Heart right ventricle (tissue), 16 donors: ENCODE results near the gene CDK4. TPM values are rescaled to one million over a fixed set of nuclear protein-coding genes. Genes with fewer than 3 reads are reported as not detected.

Source experiments
- ATAC-seq, 8 donors: fragments of 200-7000 bp; cut with Tn5 transposase; one replicate each; pipeline ENCODE4 v1.9.1; 2020; ENCODE audit warnings: mild to moderate bottlenecking in 8 of 8, moderate library complexity in 8 of 8, moderate number of reproducible peaks in 1 of 8
- DNase-seq, 2 donors: peaks; one replicate each; pipeline ENCODE4 v3.0.0-alpha.2; 2020
- H3K27ac ChIP-seq, 10 donors: fragments of 200-600 bp; sonication (generic) in 2 of 10; one replicate each; pipeline versions ENCODE4 v1.5.0 to v1.8.0; 2020 to 2022; ENCODE audit warnings: mild to moderate bottlenecking in 3 of 10
- H3K27me3 ChIP-seq, 7 donors: fragments of 200-600 bp; one replicate each; pipeline ENCODE4 v1.8.0; 2021 to 2022; ENCODE audit warnings: mild to moderate bottlenecking in 2 of 7
- H3K36me3 ChIP-seq, 9 donors: fragments of 200-600 bp; sonication (generic) in 1 of 9; one replicate each; pipeline versions ENCODE4 v1.5.0 to v1.8.0; 2020 to 2022; ENCODE audit warnings: mild to moderate bottlenecking in 2 of 9
- H3K4me1 ChIP-seq, 9 donors: fragments of 200-600 bp; sonication (generic) in 1 of 9; one replicate each; pipeline versions ENCODE4 v1.5.0 to v1.8.0; 2020 to 2022; ENCODE audit warnings: mild to moderate bottlenecking in 4 of 9
- H3K4me3 ChIP-seq, 10 donors: fragments of 200-600 bp; sonication (generic) in 2 of 10; one replicate each; pipeline versions ENCODE4 v1.5.0 to v1.8.0; 2020 to 2022; ENCODE audit warnings: mild to moderate bottlenecking in 7 of 10, moderate library complexity in 2 of 10
- H3K9me3 ChIP-seq, 11 donors: fragments of 200-600 bp in 10 of 11; sonication (generic) in 2 of 11; one replicate each; pipeline versions ENCODE4 v1.5.0 to v1.8.0; 2013 to 2022; ENCODE audit warnings: mild to moderate bottlenecking in 2 of 11, control low read depth in 1 of 11, moderate library complexity in 1 of 11
- CTCF ChIP-seq, 9 donors: fragments of 200-600 bp; sonication (generic) in 2 of 9; IDR thresholded peaks; one replicate each; pipeline versions ENCODE4 v1.5.0 to v1.8.0; 2021 to 2022; ENCODE audit warnings: antibody characterized with exemption in 9 of 9, mild to moderate bottlenecking in 5 of 9, moderate library complexity in 1 of 9
- WGBS, 2 donors: extraction: QIAGEN DNeasy Blood & Tissue Kit; methylation state at CpG; one replicate each; pipeline ENCODE4 v1.1.7; 2013; ENCODE audit warnings: inconsistent platforms in 1 of 2; 5-methylcytosine and 5-hydroxymethylcytosine counted together
- intact Hi-C, 10 donors: fragments of 100-400 bp; cut with DNase I; formaldehyde crosslinking; loops; one replicate each; pipeline versions ENCODE4 v1.11.1 to v1.14.2; 2022
- polyA plus RNA-seq, 2 donors: library from polyadenylated mRNA; stranded (reverse); fragments of 200-250 nt; gene quantifications; one replicate each; pipeline ENCODE4 v1.2.3, GENCODE V29; 2013
- total RNA-seq, 10 donors: library from RNA; stranded (reverse); fragmentation: NEBNext Ultra II Directional in 3 of 10; extraction: Animal tissue kit (Norgen Biotek cat#: 25700) in 3 of 10; gene quantifications; one replicate each; pipeline versions ENCODE4 v1.2.1 to v1.2.4, GENCODE V29; 2021 to 2023
- donor health status: Arrhythmogenic right ventricular cardiomyopathy.
- donor health status: ischemic (EF 13 %, LVEDD 7.1; RV severe dilation, severe dysfunction).
- donor health status: healthy with polysubstance abuse.
- donor health status: DM: no; HTN: yes; CAD: no.
- donor health status: DM: no; HTN: no; CAD: no.
- donor health status: ischemic (EF 25% LVEDD 6.9; RV normal size, moderate dysfunction).
- donor health status: ischemic (EF 25% LVEDD 5.7; RV mildly dilated, moderate dysfunction).
- donor health status: healthy.
- donor health status: DM: yes; HTN: yes; CAD: no.
- donor health status: Ischemic cardiomyopathy.
- donor health status: ischemic (EF 35%, LVEDD 5.7; RV mildly dilated, moderate dysfunction).
- donor health status: nonischemic (EF 11% LVEDD 7.7; RV severe dilation, severe dysfunction).
- donor health status: DM: yes; HTN: yes; CAD: no.
- donor health status: PGD.
- donor health status: ischemic (EF 29% LVEDD 5.4; RV normal size, mild dysfunction).
- donor health status: nonischemic (EF 23%, LVEDD 6.1; RV moderate dilation, normal function).

Gene CDK4
- total and polyA plus RNA-seq, 12 donors: 21.7 to 74.0 (median 52.0) TPM

- peaks cover 0 to 33% (median 0%) of the 10 kb centered on the region in 9 donors for H3K36me3 ChIP-seq
- H3K4me3 ChIP-seq: peak overlapping the region; percentile 25 to 56 (median 50)
- peak overlapping the region; percentile 7 to 77 (median 47) for H3K27ac ChIP-seq
- H3K9me3 ChIP-seq: no peaks in the 10 kb centered on the region
- H3K27me3 ChIP-seq: peaks cover 13 to 84% (median 72%) of the 10 kb centered on the region in 7 donors
- TF ChIP-seq CTCF (IDR thresholded peaks at IDR 0.05): peak in 7 of 9 donors; percentile 18 to 56 (median 33)
- peaks cover 19 to 65% (median 34%) of the 10 kb centered on the region in 9 donors for H3K4me1 ChIP-seq
- peak in 2 of 8 donors; percentile 4 to 13 for ATAC-seq
- WGBS, 2 donors: 3 to 12% methylated on average over 67 to 110 of the region's 110 CpGs
- DNase-seq: no peak
- intact Hi-C loops: no loop called here
Observed at GRCh38 chr12:57737467-57738460, 14.3 kb downstream of the CDK4 start.

GRCh38 chr12:57736741-57737466 is 15.2 kb downstream of the CDK4 start:
- no peak for TF ChIP-seq CTCF (IDR thresholded peaks at IDR 0.05)
- intact Hi-C loops: no loop called here
- Histone ChIP-seq H3K4me1 (peaks cover 19 to 58% (median 34%) of the 10 kb centered on the region in 9 donors), H3K27me3 (peaks cover 13 to 89% (median 75%) of the 10 kb centered on the region in 7 donors), H3K4me3 (peak overlapping the region; percentile 25 to 56 (median 50)), H3K36me3 (peaks cover 0 to 41% (median 0%) of the 10 kb centered on the region in 9 donors), H3K27ac (peak overlapping the region; percentile 4 to 77 (median 47)), H3K9me3 (no peaks in the 10 kb centered on the region)
- WGBS, 2 donors: 9 to 10% methylated on average over 28 to 31 of the region's 31 CpGs
- no peak for ATAC-seq
- DNase-seq: no peak

GRCh38 chr12:57735952-57736740 is 16.0 kb downstream of the CDK4 start:
- DNase-seq: peak; percentile 53 to 61
- peak in 6 of 9 donors; percentile 7 to 55 (median 42) for TF ChIP-seq CTCF (IDR thresholded peaks at IDR 0.05)
- Histone ChIP-seq H3K36me3 (peaks cover 0 to 49% (median 0%) of the 10 kb centered on the region in 9 donors), H3K9me3 (no peaks in the 10 kb centered on the region), H3K4me1 (peaks cover 19 to 51% (median 34%) of the 10 kb centered on the region in 9 donors), H3K27me3 (peaks cover 13 to 97% (median 75%) of the 10 kb centered on the region in 7 donors), H3K27ac (peak overlapping the region in 8 of 10 donors; percentile 4 to 77 (median 47)), H3K4me3 (peak overlapping the region; percentile 16 to 56 (median 50))
- 5 to 6% methylated on average over 49 of the region's 49 CpGs for WGBS, 2 donors
- intact Hi-C loops: no loop called here
- ATAC-seq: peak; percentile 32 to 76 (median 50)
